Occipital lobe (tissue), 2 donors: ENCODE results near the gene HIGD2B. TPM values are rescaled to one million over a fixed set of nuclear protein-coding genes. Genes with fewer than 3 reads are reported as not detected.
"Not testable (repeated sequence)": the region's sequence is repeated elsewhere in the genome, so short reads cannot be mapped to it uniquely, and the experiment has no call there.

Source experiments
- DNase-seq: peaks from one replicate; lab custom pipeline; 2025; lab: John Stamatoyannopoulos, UW
- total RNA-seq: library from RNA; depleted of rRNA; stranded (reverse); fragments of >200 nt; gene quantifications from one replicate; pipeline ENCODE4 v1.2.3, GENCODE V29; 2014

HIGD2B gene, protein sequence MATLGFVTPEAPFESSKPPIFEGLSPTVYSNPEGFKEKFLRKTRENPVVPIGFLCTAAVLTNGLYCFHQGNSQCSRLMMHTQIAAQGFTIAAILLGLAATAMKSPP
- total RNA-seq, result 0.47 TPM

GRCh38 chr15:72685925-72686794 is at the start of gene HIGD2B, which contains the start of gene BBS4:
TSS of gene HIGD2B (minus strand) at chr15:72686182. CDS start at chr15:72676374, 9,808 bp downstream.
TSS of gene BBS4 (plus strand) at chr15:72686207. CDS start at chr15:72686228, 21 bp downstream.
- no peak for DNase-seq

DNA sequence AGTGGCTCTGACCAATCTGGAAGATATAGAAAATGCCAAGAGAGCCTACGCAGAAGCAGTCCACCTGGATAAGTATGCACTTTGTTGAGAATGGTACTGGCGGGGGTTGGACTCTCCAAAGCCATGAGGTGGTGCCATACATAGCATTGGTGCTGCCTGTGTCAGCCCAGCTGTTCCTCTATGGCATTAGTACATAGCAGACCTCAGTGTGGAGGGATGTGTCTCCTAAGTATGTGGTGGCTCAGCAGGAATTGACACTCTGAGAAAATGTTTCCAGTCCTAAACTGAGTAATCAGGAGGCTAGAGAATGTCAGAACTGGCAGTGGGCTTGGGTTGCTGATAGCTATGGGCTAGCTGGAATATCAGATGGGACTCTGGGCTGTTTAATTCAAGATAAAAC is 49.1 kb upstream of the HIGD2B start:
- no peak for DNase-seq

DNA sequence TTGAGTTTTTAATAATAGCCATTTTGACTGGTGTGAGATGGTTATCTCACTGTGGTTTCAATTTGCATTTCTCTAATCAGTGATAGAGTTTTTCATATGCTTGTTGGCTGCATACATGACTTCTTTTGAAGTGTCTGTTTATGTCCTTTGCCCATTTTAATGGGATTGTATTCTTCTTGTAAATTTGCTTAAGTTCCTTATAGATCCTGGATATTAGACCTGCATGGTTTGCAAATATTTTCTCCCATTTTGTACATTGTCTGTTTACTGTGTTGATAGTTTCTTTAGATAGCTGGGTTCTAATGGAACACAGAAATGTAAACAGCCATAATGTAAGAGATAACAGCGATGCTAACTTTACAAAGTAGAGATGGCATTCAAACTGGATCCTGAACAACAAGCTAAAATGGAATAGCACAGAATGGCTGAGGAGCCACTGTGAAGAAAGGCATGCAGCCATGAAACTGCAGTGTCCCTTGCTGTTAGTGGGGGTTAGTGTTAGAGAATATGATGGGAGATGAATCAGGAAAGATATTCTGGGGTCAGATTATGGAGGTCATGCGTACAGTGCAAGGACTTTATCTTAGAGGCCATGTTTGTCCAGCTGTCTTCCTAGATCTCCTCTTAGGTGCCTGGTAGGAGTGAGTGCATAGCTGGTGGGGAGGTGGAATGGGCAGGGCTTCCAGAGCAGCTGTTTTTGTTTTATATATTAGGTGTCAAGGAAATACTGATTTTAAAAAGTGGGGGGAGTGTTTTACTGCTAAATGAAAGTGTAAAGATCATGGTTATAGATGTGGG is 48.2 kb upstream of the HIGD2B start:
- no peak for DNase-seq

DNA sequence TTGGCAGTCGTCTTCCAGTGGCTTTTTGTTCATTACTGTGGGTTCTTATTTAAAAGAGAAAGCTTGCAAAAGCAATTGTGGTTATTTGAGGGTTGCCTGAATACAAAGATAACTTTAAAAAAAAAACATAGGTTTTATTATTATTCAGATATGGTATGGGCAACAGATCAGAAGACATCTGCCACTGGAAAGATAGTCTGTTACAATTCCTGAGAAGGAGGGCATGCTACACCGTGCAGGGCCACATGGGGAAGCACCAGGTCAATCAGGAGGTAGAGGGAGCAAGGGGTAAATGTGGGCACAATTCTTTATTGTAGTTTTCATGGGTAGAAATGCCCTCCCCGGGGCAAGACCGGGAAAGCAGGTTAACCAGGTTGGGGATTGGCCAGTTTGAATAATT is 46.5 kb upstream of the HIGD2B start:
- DNase-seq, result no peak

DNA sequence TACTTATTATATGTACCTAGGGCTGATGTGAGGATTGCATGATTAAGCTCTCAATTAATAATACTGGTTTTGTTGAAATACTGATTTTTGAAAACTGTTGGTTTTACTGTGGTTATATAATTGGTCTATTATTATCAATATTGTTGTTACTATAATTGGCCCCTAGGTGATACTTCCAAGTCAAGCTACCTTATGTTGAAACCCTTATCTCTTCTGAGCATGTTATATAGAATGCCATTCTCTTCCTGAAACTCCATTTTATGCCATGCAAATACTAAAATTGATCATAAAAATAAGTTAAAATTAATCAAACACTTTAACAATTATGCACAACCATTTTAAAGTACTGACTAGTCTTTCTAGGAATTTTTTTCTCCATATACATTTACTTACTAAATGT is 46.1 kb upstream of the HIGD2B start:
- no peak for DNase-seq

- DNase-seq, result no peak
Measured at GRCh38 chr15:72728821-72729220, 42.8 kb upstream of the HIGD2B start.

DNA sequence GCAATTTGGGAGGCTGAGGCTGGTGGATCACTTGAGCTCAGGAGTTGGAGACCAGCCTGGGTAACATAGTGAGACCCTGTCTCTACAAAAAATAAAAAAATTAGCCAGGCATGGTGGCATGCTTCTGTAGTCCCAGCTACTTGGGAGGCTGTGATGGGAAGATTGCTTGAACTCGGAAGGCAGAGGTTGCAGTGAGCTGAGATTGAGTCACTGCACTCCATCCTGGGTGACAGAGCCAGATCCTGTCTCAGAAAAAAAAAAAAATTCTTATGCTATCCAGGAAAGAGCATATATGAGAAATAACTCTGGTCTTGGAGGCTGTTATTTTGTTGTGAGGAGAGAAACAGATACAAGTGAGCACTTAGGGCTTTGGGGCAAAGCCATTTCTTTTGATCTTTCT is 42.3 kb upstream of the HIGD2B start:
- not testable (repeated sequence) for DNase-seq

- DNase-seq, result no peak
Measured at GRCh38 chr15:72727154-72727553, 41.2 kb upstream of the HIGD2B start.

- not testable (repeated sequence) for DNase-seq
Measured at GRCh38 chr15:72725851-72726250, 39.9 kb upstream of the HIGD2B start.

- DNase-seq, result no peak
Measured at GRCh38 chr15:72725446-72725845, 39.5 kb upstream of the HIGD2B start.

DNA sequence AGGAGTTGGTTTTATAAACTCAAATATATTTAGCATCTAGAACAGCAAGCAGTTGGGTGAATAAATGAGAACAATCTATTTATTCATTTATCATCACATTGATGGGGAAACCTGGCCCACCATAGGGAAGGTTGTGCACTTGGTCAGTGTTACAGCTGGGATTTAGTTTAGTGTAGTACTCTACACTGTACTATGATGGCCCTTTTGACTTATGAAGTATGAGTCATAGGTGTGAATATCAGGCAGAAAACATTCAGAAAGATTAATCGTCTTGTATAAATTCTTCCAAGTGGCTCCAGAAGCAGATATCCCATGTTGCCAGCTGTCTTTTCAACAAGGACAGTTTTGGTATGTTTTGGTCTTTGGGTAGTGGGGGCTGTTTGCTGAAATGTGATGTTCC is 38.0 kb upstream of the HIGD2B start:
- DNase-seq, result no peak

GRCh38 chr15:72722071-72722696 is 36.2 kb upstream of the HIGD2B start:
- peak; percentile 3 for DNase-seq

GRCh38 chr15:72708551-72709303 is 22.7 kb upstream of the HIGD2B start:
- DNase-seq, result not testable (repeated sequence)

GRCh38 chr15:72706266-72706665 is 20.3 kb upstream of the HIGD2B start:
- no peak for DNase-seq

DNA sequence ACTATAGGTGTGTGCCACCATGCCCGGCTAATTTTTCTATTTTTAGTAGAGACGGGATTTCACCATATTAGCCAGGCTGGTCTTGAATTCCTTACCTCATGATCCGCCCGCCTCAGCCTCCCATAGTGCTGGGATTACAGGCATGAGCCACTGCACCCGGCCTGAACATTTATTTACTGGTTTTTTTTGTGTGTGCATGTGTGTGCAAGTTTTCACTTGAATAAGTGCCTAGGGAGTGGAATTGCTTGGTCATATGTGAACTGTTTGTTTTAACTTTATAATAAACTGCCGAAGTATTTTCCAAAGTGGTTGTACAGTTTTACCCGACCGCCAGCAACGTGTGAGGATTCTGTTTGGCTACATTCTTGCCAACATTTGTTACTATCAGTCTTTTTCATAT is 14.1 kb upstream of the HIGD2B start:
- DNase-seq, result no peak

- no peak for DNase-seq
Measured at GRCh38 chr15:72698938-72699337, 13.0 kb upstream of the HIGD2B start.

DNA sequence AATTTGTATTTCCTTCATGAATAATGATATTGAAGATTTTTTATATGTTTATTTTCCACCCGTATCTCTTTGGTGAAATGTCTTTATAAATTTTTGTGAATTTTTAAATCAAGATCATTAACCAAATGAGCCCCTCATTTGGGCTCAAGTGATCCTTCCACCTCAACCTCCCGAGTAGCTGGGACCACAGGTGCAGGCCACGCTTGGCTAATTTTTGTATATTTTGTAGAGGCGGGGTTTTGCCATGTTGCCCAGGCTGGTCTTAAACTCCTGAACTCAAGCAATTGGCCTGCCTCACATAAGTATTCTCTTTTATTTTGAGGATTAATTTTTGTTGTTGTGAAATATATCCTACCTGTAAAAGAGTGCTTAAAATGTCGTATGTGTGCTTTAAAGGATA is 5.0 kb upstream of the HIGD2B start:
- no peak for DNase-seq

DNA sequence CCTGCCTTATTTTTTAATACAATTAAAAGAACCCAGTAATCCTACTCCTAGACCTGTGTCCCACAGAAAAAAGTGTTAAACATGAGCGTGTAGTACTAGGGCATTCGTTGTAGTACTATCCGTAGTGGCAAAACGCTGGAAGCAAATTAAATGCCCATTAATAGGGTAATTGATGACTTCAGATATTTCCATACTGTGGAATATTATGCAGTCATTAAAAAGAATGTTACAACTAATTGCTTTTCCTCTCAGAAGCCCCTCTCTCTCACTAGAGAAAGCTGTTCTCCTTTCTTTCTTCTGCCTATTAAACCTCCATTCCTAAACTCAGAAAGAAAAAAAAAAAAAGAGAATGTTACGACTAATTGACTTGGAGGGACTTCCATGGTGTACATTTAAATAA is 2.7 kb upstream of the HIGD2B start:
- DNase-seq, result no peak

- no peak for DNase-seq
Measured at GRCh38 chr15:72685301-72685924, 569 bp downstream of the HIGD2B start.

DNA sequence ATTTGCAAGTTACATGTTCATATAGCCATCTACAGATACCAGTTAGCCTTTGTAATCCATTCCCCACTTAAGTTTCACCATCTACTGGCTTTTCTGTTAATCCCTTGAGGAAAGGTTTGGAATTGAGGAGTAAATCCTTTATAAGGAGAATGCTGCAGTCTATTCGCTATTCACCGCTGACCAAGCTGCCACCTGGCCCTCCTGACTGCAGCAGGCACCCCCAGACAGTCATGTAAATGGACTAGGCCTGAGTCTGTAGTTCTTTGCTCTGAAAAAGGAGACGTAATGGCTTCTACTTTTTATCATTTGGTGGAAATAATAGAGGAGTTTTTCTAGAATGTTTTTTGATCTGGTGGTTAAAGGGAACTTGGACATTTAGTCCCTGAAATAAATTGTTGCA is 3.2 kb downstream of the HIGD2B start:
- DNase-seq, result no peak

DNA sequence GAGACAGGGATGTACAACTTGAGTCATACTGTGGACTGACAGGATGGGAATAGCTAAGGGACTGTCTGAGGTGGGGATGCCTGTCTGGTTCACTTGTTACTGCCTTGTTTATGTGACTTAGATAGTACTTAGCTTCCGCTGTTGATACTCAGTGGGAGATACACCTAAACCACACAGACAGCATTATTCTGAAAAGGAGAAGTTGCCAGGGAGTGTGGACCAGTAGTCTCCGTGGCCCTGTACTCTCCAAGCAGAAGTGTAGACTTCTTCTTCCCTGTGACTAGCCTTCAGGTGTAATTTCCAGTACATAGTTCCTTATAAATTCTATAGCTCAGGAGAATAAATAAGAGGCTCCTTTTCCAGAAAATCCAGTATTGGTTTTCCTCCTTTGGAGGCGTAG is 5.1 kb downstream of the HIGD2B start:
- no peak for DNase-seq
